NCI-H2227 treated with DMSO at 0.1 percent for 48 hours (cell line): ENCODE data around the gene OCEL1.
A peak's percentile ranks its signal among the peaks of the same experiment; 100 is the strongest.

Experiments used
- DNase-seq: peaks from one replicate; lab custom pipeline; 2025; lab: John Stamatoyannopoulos, UW

The OCEL1 gene

GRCh38 chr19:17240062-17240752 is 14.2 kb downstream of the OCEL1 start:
- DNase-seq: no peak

GRCh38 chr19:17240826-17241399 is 14.9 kb downstream of the OCEL1 start:
- no peak for DNase-seq

GRCh38 chr19:17242431-17243208 is 16.6 kb downstream of the OCEL1 start:
- no peak for DNase-seq

GRCh38 chr19:17243211-17243829 is 17.3 kb downstream of the OCEL1 start:
- DNase-seq: no peak

GRCh38 chr19:17243830-17244617 is 18.0 kb downstream of the OCEL1 start:
- no peak for DNase-seq

GRCh38 chr19:17244618-17245534 is 18.9 kb downstream of the OCEL1 start:
- DNase-seq: no peak

GRCh38 chr19:17245535-17245984 is 19.5 kb downstream of the OCEL1 start, which contains the start of gene NR2F6:
Gene NR2F6 (minus strand): TSS chr19:17245919. CDS start chr19:17245220, 699 bp downstream.
- no peak for DNase-seq

GRCh38 chr19:17246681-17247425 is 20.8 kb downstream of the OCEL1 start:
- DNase-seq: no peak

GRCh38 chr19:17248011-17248776 is 22.2 kb downstream of the OCEL1 start:
- DNase-seq: no peak

GRCh38 chr19:17249887-17250548 is 24.0 kb downstream of the OCEL1 start:
- no peak for DNase-seq

GRCh38 chr19:17254636-17255035 is 28.6 kb downstream of the OCEL1 start:
- DNase-seq: no peak

- DNase-seq: peak; percentile 30
These were observed 29.2 kb downstream of the OCEL1 start for GRCh38 chr19:17255150-17255621.

- DNase-seq: no peak
These were observed 30.1 kb downstream of the OCEL1 start for GRCh38 chr19:17256130-17256529.

- DNase-seq: no peak
These were observed 33.2 kb downstream of the OCEL1 start for GRCh38 chr19:17259118-17259780.

GRCh38 chr19:17259934-17260333 is 33.9 kb downstream of the OCEL1 start:
- DNase-seq: no peak

- DNase-seq: no peak
These were observed 34.9 kb downstream of the OCEL1 start for GRCh38 chr19:17260842-17261325.

- DNase-seq: no peak
These were observed 36.5 kb downstream of the OCEL1 start for GRCh38 chr19:17262557-17262956.
